OCI-LY1 (cell line): ENCODE data around the gene MIOX.

Source experiments
- H2AFZ ChIP-seq: fragments of 200-600 bp; sonication (generic), shearing (Covaris generic); 2 replicates; pipeline ENCODE4 v1.6.0; 2014; ENCODE audit warnings: antibody characterized with exemption, mild to moderate bottlenecking, low read length
- H3F3A ChIP-seq: fragments of 200-600 bp; sonication (generic), shearing (Covaris generic); 2 replicates; pipeline ENCODE4 v1.6.0; 2014; ENCODE audit warnings: mild to moderate bottlenecking, antibody characterized with exemption, low read length, moderate library complexity; ENCODE audit not compliant: insufficient read depth
- H3K27ac ChIP-seq: fragments of 200-600 bp; sonication (generic); 2 replicates; pipeline ENCODE4 v1.5.1; 2014; ENCODE audit warnings: low read length, mixed run types, mild to moderate bottlenecking, low read depth; ENCODE audit not compliant: poor library complexity, severe bottlenecking
- H3K27me3 ChIP-seq: fragments of 200-600 bp; sonication (generic); 2 replicates; pipeline ENCODE4 v1.6.0; 2014; ENCODE audit warnings: antibody characterized with exemption, mild to moderate bottlenecking, low read length, moderate library complexity; ENCODE audit not compliant: insufficient read depth
- H3K36me3 ChIP-seq: fragments of 200-600 bp; sonication (generic); 2 replicates; pipeline ENCODE4 v1.6.1; 2014; ENCODE audit warnings: mild to moderate bottlenecking, antibody characterized with exemption, low read length, moderate library complexity, mixed read lengths; ENCODE audit not compliant: insufficient read depth
- H3K4me1 ChIP-seq: fragments of 200-600 bp; sonication (generic); 2 replicates; pipeline ENCODE4 v1.5.1; 2014; ENCODE audit warnings: mild to moderate bottlenecking, low read length, moderate library complexity; ENCODE audit not compliant: insufficient read depth, severe bottlenecking
- H3K4me2 ChIP-seq: fragments of 200-600 bp; sonication (generic), shearing (Covaris generic); 2 replicates; pipeline ENCODE4 v1.6.1; 2014; ENCODE audit warnings: low read length
- H3K4me3 ChIP-seq: fragments of 200-600 bp; sonication (generic); 2 replicates; pipeline ENCODE4 v1.5.1; 2014; ENCODE audit warnings: low read length, low read depth, mild to moderate bottlenecking, mixed read lengths; ENCODE audit not compliant: poor library complexity, severe bottlenecking
- H3K79me2 ChIP-seq: fragments of 200-600 bp; shearing (Covaris generic); 2 replicates; pipeline ENCODE4 v1.6.1; 2016; ENCODE audit warnings: mixed run types, low read length, mixed read lengths; ENCODE audit not compliant: insufficient read depth
- H3K9ac ChIP-seq: fragments of 200-600 bp; sonication (generic), shearing (Covaris generic); 2 replicates; pipeline ENCODE4 v1.6.1; 2014; ENCODE audit warnings: mild to moderate bottlenecking, low read length, mixed read lengths
- H3K9me2 ChIP-seq: fragments of 200-600 bp; sonication (generic), shearing (Covaris generic); 2 replicates; pipeline ENCODE4 v1.6.1; 2014; ENCODE audit warnings: low read depth, mild to moderate bottlenecking, low read length, mixed read lengths
- H3K9me3 ChIP-seq: fragments of 200-600 bp; shearing (Covaris generic); 2 replicates; pipeline ENCODE4 v1.6.1; 2014; ENCODE audit warnings: low read length, mixed read lengths
- H4K20me1 ChIP-seq: fragments of 200-600 bp; sonication (generic), shearing (Covaris generic); 2 replicates; pipeline ENCODE4 v1.6.0; 2016; ENCODE audit warnings: mild to moderate bottlenecking, low read length; ENCODE audit not compliant: insufficient read depth
- CTCF ChIP-seq: fragments of 200-600 bp; sonication (generic), shearing (Covaris generic); IDR thresholded peaks from 2 replicates; pipeline ENCODE4 v1.5.1; 2017; ENCODE audit warnings: mild to moderate bottlenecking, antibody characterized with exemption, low read length, moderate library complexity, mixed read lengths
- EZH2 ChIP-seq: fragments of 200-600 bp; sonication (generic), shearing (Covaris generic); IDR thresholded peaks from 2 replicates; pipeline ENCODE4 v1.8.0; 2017; ENCODE audit warnings: borderline replicate concordance, mixed run types, mild to moderate bottlenecking, antibody characterized with exemption, low read length, moderate library complexity, mixed read lengths

MIOX gene

DNA sequence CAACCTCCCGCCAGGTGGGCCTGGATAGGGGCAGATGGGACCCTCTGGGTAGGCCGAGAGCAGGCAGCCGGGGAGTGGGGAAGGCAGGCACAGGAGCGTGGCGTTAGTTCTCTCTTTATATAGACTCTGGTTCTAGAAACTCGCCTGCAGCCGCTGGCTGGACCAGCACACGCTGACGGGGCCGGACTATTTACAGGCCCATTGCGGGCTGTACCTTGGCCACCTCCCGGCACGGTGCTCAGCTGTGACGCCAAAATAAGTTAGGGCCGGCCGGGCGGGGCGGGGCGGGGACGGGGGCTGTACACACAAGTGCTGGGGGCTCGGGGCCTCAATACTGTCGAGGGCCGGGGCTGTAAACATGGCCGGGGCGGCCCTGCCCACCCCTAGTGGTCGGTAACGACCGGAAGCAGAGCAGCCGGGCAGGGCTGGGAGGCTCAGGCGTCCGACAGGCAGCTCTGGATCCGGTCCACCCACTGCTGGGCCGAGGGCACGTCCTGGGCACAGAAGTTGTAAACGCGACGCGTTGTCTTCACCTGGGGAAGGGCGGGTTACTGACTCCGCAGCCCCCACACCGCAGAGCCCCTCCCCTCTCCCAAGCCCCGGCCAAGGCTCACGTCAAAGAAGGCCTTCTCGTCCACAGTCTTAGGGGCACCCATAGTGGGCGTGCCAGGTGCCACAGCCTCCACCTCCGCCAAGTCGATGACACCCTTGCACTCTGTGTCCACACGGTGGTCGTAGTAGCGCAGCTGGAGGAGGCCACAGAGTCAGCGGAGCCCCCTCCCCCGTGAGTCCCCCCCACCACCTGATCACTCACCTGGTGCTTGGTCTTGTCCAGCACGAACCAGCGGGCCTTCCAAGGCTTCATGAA lies 39.7 kb upstream of the MIOX start:
- Histone ChIP-seq H3K4me1 (peaks cover 66% of the 10 kb centered on the region), H3F3A (0 out of 2 replicates have a peak, but pooled peaks cover 4% of the 10 kb centered on the region), H3K27me3 (no peaks in the 10 kb centered on the region), H2AFZ (no peak overlapping the region), H3K79me2 (no peaks in the 10 kb centered on the region), H3K9me2 (no peaks in the 10 kb centered on the region), H3K4me2 (peak overlapping the region; percentile 42; the same call in 1 of the 2 replicates), H3K4me3 (no peak overlapping the region), H3K9ac (peak overlapping the region; percentile 48; the same call in 1 of the 2 replicates), H3K36me3 (peaks cover 68% of the 10 kb centered on the region), H3K9me3 (no peaks in the 10 kb centered on the region), H4K20me1 (no peaks in the 10 kb centered on the region), H3K27ac (peak overlapping the region; percentile 97)
- TF ChIP-seq EZH2 (no peak), CTCF (no peak)

GRCh38 chr22:50447576-50448551 lies 38.8 kb upstream of the MIOX start:
- Histone ChIP-seq H3K27me3 (no peaks in the 10 kb centered on the region), H3K4me2 (no peak overlapping the region), H3K4me3 (no peak overlapping the region), H3K27ac (peak overlapping the region; percentile 97), H3K36me3 (peaks cover 74% of the 10 kb centered on the region), H3K9me2 (no peaks in the 10 kb centered on the region), H3K9ac (no peak overlapping the region), H4K20me1 (no peaks in the 10 kb centered on the region), H3K9me3 (no peaks in the 10 kb centered on the region), H3K79me2 (no peaks in the 10 kb centered on the region), H3F3A (0 out of 2 replicates have a peak, but pooled peaks cover 4% of the 10 kb centered on the region), H2AFZ (no peak overlapping the region), H3K4me1 (peaks cover 70% of the 10 kb centered on the region)
- no peak for TF ChIP-seq EZH2
- TF ChIP-seq CTCF, result no peak

DNA sequence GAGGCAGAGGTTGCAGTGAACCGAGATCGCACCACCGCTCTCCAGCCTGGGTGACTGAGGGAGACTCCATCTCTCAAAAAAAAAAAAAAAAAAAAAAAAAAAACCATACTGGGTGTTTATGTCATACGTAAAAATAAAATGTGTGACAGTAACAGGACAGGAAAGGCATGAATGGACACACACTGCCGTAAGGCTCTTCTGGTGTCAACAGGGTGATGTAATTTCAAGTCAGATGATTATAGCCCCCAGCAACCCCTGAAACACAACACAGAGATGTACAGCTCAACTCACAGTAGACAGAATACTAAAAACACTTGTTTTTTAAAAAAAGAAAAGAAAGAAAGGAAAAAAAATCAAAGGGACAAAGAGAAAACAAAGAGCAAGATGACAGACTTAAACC lies 34.0 kb upstream of the MIOX start:
- Histone ChIP-seq H3K27me3 (no peaks in the 10 kb centered on the region), H3F3A (0 out of 2 replicates have a peak, but pooled peaks cover 4% of the 10 kb centered on the region), H3K9ac (no peak overlapping the region), H3K4me1 (peaks cover 38% of the 10 kb centered on the region), H4K20me1 (no peaks in the 10 kb centered on the region), H3K4me2 (no peak overlapping the region), H3K4me3 (no peak overlapping the region), H3K9me2 (no peaks in the 10 kb centered on the region), H3K9me3 (no peaks in the 10 kb centered on the region), H2AFZ (no peak overlapping the region), H3K36me3 (peaks cover 88% of the 10 kb centered on the region), H3K79me2 (no peaks in the 10 kb centered on the region), H3K27ac (peak overlapping the region; percentile 59)
- TF ChIP-seq EZH2 (no peak), CTCF (no peak)
